Daoy (cell line): Measurements from ENCODE around the gene PPME1. TPM values are rescaled to one million over a fixed set of nuclear protein-coding genes. Genes with fewer than 3 reads are reported as not detected.

ENCODE experiments used
- DNase-seq: peaks from one replicate; pipeline ENCODE4 v3.0.0-alpha.2; 2015; ENCODE audit warnings: low read depth
- total RNA-seq: library from RNA; depleted of rRNA; stranded (reverse); fragments of >200 nt; shearing (Covaris generic); gene quantifications from 2 replicates; pipeline ENCODE4 v1.2.3, GENCODE V29; 2014

Gene PPME1
- total RNA-seq, 1 experiment from 2014 or later, result 68.9 TPM

DNA sequence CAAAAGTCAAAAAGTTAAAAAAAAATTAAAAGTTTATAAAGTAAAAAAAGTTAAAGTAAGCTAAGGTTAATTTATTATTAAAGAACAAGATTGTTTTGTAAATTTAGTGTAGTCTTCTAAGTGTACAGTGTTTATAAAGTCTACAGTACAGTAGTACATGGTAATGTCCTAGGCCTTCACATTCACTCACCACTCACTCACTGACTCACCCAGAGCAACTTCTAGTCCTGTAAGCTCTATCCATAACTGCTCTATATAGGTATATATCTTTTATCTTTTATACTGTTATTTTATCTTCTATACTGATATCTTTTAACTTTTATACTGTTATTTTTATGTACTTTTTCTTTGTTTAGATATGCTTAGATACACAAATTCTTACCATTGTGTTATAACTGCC lies 11.4 kb upstream of the PPME1 start:
- DNase-seq, result no peak

DNA sequence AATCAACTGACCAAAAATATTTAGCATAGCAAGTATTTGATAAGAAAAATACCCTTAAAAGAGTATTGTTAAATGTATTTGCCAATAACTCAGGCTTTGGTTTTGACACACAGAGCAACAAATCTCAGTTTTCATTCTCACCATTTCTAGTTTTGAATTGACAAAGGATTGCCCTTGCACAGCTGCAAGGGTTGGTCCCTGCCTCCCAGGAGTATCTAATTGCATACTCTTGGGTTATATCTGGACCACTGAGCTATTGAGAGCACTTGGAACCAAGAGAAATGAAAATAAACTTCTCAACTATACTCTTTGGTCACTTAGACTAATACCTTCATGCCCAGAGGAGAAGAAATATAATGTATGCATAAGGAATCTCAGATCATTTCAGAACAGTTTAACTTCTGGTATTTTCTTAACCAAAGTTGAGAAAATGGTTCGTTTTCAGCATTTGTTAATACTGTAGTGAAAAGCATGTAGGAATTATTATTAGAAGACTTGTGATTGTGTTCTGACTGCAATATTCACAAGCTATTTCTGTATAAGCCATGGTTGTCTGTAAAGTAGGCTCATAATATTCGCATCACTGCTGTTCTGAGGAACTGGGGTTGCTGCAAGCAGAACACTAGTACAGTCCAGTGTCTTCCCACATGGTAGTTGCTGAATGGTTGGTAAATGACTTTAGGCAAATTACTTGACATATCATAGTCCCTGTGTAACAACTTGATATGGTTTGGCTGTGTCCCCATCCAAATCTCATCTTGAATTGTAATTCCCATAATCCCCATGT lies 8.2 kb upstream of the PPME1 start:
- no peak for DNase-seq

- DNase-seq, result no peak
Measured at GRCh38 chr11:74168838-74169237, 2.3 kb upstream of the PPME1 start.

GRCh38 chr11:74169738-74170458 lies 1.2 kb upstream of the PPME1 start:
- peak; percentile 4 for DNase-seq

- DNase-seq, result peak; percentile 2
Measured at GRCh38 chr11:74171630-74171968, 510 bp downstream of the PPME1 start.

DNA sequence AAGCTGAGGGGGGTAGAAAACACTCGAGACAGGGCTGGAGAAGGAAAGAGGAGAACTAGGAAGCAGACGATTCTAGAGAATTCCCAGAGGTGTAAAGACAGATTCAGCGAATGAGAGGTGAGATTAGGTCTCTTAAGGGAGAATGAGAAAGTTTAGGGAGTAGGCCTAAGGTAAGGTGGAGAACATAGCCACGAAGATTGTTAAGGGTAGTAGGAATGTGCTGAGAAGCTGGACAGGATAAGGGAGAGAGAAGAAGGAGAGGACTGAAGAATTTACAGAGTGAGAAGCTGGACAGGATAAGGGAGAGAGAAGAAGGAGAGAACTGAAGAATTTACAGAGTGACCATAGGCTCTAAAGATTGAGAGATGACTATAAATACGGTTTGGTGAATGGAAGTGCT lies 908 bp downstream of the PPME1 start:
- DNase-seq, result no peak

DNA sequence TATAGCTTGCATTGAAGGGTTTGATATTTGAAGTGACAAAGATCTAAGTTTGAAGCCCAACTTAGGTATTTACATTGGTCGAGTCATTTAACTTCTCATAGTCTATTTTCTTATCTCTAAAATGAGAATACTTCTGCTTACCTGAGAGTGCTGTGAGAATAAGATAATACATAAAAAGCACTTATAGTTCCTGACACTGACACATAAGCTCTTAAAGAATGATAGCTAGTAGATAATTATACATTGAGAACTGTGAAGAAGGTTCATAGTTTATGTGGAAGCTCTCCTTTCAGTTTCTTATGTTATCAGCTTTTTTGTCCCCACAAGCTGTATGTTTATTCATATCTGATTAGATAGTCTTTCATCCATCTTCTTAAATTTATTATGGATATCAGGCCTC lies 4.8 kb downstream of the PPME1 start:
- no peak for DNase-seq

DNA sequence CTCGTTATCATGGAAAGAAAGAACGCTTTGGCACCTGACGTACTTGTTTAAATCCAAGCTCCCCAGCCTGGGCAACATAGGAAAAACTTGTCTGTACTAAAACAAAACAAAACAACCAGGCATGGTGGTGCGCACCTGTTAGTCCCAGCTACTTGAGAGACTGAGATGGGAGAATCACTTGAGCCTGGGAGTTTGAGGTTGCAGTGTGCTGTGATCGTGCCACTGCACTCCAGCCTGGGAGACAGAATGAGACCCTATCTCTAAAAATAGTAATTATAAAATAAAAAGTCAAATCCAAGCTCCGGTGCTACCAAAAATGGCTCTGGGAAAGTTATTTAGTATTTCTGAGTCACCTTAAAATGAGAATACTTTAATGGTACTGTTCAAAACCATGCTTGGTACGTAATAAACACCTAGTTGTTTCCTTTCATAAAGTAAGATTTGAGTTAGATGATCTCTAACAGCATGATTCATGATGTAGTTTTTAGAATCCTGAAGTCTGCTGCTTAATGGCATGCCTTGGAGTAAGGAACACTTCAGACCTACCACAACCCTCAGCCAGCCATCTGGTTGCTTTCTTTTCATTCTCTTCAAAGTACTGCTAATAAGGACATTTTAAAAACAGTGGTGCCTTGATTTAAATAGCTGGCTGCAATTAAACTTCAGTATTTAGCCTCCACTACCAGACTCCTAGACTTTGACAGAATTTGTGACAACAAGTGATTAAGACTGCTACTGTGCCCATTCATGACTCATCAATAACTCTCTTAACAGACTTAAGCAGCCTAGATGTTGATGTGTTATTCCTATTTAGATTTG lies 8.4 kb downstream of the PPME1 start:
- DNase-seq, result no peak

DNA sequence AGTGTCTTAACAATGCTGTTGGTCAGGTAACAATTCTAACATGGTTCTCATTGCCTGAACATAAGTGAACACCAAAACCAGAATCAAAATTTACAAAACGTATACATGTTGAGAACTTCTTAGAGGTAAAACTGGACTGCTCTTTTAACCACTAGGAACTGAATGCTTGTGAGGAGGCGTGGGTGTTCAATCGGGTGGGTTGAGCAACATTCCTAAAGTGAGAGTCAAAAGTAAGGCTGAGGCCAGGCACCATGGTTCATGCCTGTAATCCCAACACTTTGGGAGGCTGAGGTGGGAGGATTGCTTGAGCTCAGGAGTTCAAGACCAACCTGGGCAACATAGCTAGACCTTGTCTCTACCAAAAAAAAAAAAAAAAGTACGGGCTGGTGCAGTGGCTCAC lies 11.5 kb downstream of the PPME1 start:
- DNase-seq, result peak; percentile 19

GRCh38 chr11:74185285-74185684 lies 14.2 kb downstream of the PPME1 start:
- no peak for DNase-seq

DNA sequence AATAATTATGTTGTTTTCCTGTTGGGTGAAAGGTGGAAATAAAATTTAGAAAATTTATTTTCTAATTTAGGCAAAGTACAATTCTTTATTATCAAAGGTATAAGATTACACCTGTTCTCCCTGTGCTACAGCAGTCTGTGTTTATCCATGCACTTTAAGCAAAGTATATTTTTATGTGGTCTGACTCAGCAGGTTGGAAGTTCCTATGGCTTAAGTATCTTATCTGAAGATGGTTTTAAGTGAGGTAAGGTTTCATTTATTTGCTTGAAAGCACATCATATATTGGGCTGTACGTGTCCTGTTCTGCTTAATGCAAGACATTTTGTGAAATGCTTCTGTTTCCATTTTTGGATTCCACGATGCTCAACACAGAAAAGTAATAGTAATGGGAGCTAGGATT lies 14.6 kb downstream of the PPME1 start:
- DNase-seq, result peak; percentile 11

DNA sequence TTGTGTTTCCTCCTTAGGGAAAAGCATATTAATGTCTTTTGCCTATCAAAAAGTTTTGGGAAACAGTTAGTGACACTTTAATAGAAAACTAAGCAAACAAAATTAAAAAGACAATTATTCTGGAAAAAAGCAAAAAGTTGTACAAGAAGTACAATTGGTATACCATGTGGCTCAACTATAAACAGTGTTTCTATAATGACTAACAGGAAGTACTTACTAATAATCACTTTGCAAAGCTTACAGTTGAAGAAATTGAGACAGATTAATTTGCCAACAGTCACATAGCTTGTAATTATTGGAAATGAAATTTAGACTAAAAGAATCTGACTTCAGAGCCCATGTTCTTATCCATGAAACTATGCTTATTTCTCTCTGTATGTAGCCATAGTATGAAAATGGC lies 24.7 kb downstream of the PPME1 start:
- no peak for DNase-seq

DNA sequence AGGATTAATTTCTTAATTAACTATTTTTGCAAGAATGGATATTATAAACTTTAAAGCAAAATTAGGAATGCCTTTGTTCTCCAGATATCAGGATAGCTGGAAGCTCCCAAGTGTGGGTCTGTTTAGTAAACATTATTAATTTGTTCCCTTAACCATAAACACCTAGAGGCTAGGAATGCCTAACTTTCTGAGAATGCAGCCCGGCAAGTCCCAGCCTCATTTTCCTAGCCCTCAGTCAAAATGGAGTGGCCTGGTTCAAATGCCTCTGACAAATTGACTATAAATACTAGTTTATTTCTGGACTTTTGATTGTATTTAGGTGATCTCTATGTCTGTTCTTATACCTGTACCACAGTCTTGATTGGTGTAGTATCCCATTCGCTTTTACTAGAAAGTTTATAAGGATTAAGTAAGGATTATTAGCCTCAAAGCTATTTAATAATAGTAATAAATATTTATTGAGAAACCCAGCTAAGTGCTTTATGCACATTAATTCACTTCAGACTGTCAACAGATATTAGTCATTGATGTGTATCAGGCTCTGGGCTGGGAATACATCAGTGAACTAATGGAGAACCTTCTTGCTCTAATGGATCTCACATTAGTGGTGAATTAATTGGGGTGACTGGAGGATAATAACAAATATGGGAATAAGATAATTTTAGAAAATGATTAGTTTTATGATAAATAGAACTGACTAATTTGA lies 25.8 kb downstream of the PPME1 start:
- no peak for DNase-seq

GRCh38 chr11:74203966-74204365 lies 32.9 kb downstream of the PPME1 start:
- DNase-seq, result no peak

DNA sequence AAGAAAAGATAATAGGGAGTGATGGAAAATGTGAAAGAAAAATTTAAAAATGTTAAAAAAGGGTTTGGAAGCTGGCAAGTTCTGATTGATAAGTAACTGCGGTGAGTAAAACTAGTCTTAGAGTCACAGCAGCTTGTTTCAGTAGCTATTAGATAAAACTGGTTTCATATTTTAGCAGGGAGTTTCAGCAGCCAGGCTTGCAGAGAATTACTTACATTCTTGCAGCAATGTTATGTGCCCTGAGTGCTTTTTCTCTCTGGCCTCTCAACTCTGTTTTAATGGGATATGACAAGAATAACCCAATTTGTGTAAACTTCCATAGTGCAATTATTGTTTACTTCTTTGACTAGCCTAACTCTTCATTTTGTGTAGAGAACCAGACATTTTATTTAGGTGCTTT lies 33.6 kb downstream of the PPME1 start:
- no peak for DNase-seq

- no peak for DNase-seq
Measured at GRCh38 chr11:74205181-74205580, 34.1 kb downstream of the PPME1 start.

- DNase-seq, result no peak
Measured at GRCh38 chr11:74206746-74207145, 35.7 kb downstream of the PPME1 start.

- no peak for DNase-seq
Measured at GRCh38 chr11:74208507-74208906, 37.4 kb downstream of the PPME1 start.

GRCh38 chr11:74212533-74212932 lies 41.4 kb downstream of the PPME1 start:
- no peak for DNase-seq

GRCh38 chr11:74220376-74220775 lies 49.3 kb downstream of the PPME1 start:
- no peak for DNase-seq

DNA sequence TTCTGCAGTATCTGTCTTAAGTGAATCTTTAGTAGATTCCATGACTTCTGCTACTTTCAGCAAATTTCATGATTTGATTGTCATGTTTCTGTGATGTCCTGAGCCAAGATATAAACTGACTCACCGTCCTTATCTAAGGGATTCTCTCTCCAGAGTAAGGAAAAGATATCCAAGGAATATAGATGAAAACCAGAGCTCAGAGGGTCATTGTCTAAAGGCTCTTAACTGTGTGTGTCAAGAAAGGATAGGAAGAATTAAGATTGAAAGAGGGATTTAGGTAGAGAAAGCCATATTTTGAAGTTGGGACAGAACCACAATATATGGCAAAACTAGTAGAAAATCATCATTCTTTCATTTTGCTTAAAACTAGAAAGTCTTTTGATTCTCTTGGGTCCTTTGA lies 50.7 kb downstream of the PPME1 start:
- DNase-seq, result no peak

DNA sequence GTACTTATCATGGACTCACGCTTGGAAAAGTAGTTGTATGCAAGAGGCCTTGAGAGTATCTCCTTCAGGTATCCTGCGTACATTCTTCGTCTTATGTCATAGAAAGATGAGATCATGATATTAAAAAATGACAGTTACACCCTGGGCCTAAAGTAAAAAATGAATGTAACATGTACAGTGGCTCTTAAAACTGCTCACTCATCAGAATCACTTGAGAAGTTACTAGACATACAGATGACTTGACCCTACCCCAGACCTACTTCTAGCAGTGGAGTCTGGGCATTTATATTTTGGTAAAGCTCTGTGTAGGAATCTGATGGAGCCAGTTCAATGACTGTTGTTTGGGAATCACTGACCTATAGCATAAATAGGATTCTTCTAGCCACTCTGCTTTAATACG lies 54.5 kb downstream of the PPME1 start:
- no peak for DNase-seq
